ENCODE results near the gene LSAMP.

The LSAMP gene

GRCh38 chr3:116118475-116119169 lies 326.7 kb downstream of the LSAMP start (continued):
- TF ChIP-seq ZNF426 (tag by site-specific recombination; IDR thresholded peaks at IDR 0.05), result no peak
- TF ChIP-seq ZFP41 (tag by site-specific recombination; IDR thresholded peaks at IDR 0.05; ENCODE audit: borderline replicate concordance), result no peak
- TF ChIP-seq, protein P1, sequence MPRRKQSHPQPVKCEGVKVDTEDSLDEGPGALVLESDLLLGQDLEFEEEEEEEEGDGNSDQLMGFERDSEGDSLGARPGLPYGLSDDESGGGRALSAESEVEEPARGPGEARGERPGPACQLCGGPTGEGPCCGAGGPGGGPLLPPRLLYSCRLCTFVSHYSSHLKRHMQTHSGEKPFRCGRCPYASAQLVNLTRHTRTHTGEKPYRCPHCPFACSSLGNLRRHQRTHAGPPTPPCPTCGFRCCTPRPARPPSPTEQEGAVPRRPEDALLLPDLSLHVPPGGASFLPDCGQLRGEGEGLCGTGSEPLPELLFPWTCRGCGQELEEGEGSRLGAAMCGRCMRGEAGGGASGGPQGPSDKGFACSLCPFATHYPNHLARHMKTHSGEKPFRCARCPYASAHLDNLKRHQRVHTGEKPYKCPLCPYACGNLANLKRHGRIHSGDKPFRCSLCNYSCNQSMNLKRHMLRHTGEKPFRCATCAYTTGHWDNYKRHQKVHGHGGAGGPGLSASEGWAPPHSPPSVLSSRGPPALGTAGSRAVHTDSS (tag by site-specific recombination; IDR thresholded peaks at IDR 0.05), result no peak
- TF ChIP-seq ZNF701 (tag by site-specific recombination; IDR thresholded peaks at IDR 0.05), result no peak
- no peak for TF ChIP-seq ZNF610 (tag by site-specific recombination; IDR thresholded peaks at IDR 0.05; ENCODE audit: borderline replicate concordance)
- TF ChIP-seq ZNF133 (tag by site-specific recombination; IDR thresholded peaks at IDR 0.05), result no peak

- Histone ChIP-seq H3K4me1 (ENCODE audit: control insufficient read depth, insufficient read depth, low read length) (no peaks in the 10 kb centered on the region; the same call in 1 of the 2 replicates), H3K4me3 (ENCODE audit: low read depth, low read length) (no peak overlapping the region), H3K9me3 (ENCODE audit: control insufficient read depth, insufficient read depth, low read depth, low read length) (no peaks in the 10 kb centered on the region), H3K27ac (ENCODE audit: extremely low read depth, low read depth, low read length) (no peak overlapping the region), H3K36me3 (ENCODE audit: control insufficient read depth in 2 of 2, insufficient read depth in 1 of 2, low read length in 2 of 2) (no peaks in the 10 kb centered on the region)
- POLR2A ChIA-PET, result no interaction called here
- CTCF ChIA-PET, result no interaction called here
- TF ChIP-seq, protein P2, sequence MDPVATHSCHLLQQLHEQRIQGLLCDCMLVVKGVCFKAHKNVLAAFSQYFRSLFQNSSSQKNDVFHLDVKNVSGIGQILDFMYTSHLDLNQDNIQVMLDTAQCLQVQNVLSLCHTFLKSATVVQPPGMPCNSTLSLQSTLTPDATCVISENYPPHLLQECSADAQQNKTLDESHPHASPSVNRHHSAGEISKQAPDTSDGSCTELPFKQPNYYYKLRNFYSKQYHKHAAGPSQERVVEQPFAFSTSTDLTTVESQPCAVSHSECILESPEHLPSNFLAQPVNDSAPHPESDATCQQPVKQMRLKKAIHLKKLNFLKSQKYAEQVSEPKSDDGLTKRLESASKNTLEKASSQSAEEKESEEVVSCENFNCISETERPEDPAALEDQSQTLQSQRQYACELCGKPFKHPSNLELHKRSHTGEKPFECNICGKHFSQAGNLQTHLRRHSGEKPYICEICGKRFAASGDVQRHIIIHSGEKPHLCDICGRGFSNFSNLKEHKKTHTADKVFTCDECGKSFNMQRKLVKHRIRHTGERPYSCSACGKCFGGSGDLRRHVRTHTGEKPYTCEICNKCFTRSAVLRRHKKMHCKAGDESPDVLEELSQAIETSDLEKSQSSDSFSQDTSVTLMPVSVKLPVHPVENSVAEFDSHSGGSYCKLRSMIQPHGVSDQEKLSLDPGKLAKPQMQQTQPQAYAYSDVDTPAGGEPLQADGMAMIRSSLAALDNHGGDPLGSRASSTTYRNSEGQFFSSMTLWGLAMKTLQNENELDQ (tag by site-specific recombination; IDR thresholded peaks at IDR 0.05; ENCODE audit: low read depth), result no peak
- TF ChIP-seq MZF1 (tag by site-specific recombination; IDR thresholded peaks at IDR 0.05; ENCODE audit: borderline replicate concordance) (no peak), ZNF302 (tag by site-specific recombination; IDR thresholded peaks at IDR 0.05; ENCODE audit: low read depth) (no peak), KLF9 (tag by site-specific recombination; IDR thresholded peaks at IDR 0.05; ENCODE audit: low read depth) (no peak), TRIM28 (IDR thresholded peaks at IDR 0.05; ENCODE audit: borderline replicate concordance, low read length) (no peak), PRDM4 (tag by site-specific recombination; IDR thresholded peaks at IDR 0.05) (no peak), PRDM2 (tag by site-specific recombination; IDR thresholded peaks at IDR 0.05; ENCODE audit: borderline replicate concordance) (no peak), ZNF664 (tag by site-specific recombination; IDR thresholded peaks at IDR 0.05) (no peak), ZSCAN4 (tag by site-specific recombination; IDR thresholded peaks at IDR 0.05) (no peak), ZBTB26 (tag by site-specific recombination; optimal IDR thresholded peaks at IDR 0.05) (no peak), ZNF621 (tag by site-specific recombination; IDR thresholded peaks at IDR 0.05) (no peak)
- TF ChIP-seq, protein P3, sequence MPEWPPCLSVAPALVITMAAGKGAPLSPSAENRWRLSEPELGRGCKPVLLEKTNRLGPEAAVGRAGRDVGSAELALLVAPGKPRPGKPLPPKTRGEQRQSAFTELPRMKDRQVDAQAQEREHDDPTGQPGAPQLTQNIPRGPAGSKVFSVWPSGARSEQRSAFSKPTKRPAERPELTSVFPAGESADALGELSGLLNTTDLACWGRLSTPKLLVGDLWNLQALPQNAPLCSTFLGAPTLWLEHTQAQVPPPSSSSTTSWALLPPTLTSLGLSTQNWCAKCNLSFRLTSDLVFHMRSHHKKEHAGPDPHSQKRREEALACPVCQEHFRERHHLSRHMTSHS (tag by site-specific recombination; IDR thresholded peaks at IDR 0.05), result no peak
These were observed 330.7 kb downstream of the LSAMP start for GRCh38 chr3:116114586-116114985.
